ENCODE measurements around the gene ZBTB16.

GRCh38 chr11:114155116-114155515, 95.6 kb downstream of the ZBTB16 start:
- TF ChIP-seq EZH2 (IDR thresholded peaks at IDR 0.05) (no peak), POLR2AphosphoS5 (IDR thresholded peaks at IDR 0.05; ENCODE audit: borderline replicate concordance, low read depth, low read length) (no peak)
